ENCODE measurements around the gene SRPX. TPM values are rescaled to one million over a fixed set of nuclear protein-coding genes. Genes with fewer than 3 reads are reported as not detected.

The SRPX gene
- total RNA-seq, 2 donors from 2014 or later = 42.5 to 78.4 TPM

- no peak overlapping the region for H3K4me3 ChIP-seq
- WGBS, 2 donors = 92 to 95% methylated on average over 5 of the region's 5 CpGs
- no peaks in the 10 kb centered on the region for H3K27me3 ChIP-seq
- H3K4me1 ChIP-seq = peaks cover 19% of the 10 kb centered on the region
- no peak for ATAC-seq
- no peak for TF ChIP-seq CTCF (IDR thresholded peaks at IDR 0.05)
- no peak for TF ChIP-seq POLR2A (IDR thresholded peaks at IDR 0.05)
- H3K27ac ChIP-seq = no peak overlapping the region
- no peaks in the 10 kb centered on the region for H3K36me3 ChIP-seq (replicated peaks in 1 of 2; ENCODE audit: insufficient read depth in 1 of 2, low read depth in 2 of 2)
- H3K9me3 ChIP-seq = no peaks in the 10 kb centered on the region
- intact Hi-C loops (cut with DNase I) = no loop called here
- DNase-seq = no peak
These were observed 109.5 kb downstream of the SRPX start for GRCh38 chrX:38111196-38111595.

DNA sequence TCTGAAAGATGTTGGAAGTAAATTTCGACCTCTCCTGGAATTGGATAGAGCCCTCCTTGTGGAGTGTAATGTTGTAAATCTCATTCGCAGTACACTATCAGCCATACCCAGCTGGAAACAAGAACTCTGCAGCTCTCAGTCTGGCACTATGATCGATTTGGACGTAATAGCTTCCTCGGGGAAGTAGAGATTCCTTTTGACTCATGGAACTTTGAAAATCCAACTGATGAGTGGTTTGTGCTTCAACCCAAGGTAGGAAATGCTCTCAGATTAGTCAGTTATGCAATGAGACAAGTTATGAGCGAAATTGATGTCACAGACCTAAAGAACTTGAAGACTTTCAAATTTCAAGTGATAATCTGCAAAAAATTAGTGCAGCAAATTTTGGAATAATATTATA lies 110.4 kb downstream of the SRPX start:
- WGBS, 2 donors = 77 to 88% methylated on average over 6 of the region's 6 CpGs

DNA sequence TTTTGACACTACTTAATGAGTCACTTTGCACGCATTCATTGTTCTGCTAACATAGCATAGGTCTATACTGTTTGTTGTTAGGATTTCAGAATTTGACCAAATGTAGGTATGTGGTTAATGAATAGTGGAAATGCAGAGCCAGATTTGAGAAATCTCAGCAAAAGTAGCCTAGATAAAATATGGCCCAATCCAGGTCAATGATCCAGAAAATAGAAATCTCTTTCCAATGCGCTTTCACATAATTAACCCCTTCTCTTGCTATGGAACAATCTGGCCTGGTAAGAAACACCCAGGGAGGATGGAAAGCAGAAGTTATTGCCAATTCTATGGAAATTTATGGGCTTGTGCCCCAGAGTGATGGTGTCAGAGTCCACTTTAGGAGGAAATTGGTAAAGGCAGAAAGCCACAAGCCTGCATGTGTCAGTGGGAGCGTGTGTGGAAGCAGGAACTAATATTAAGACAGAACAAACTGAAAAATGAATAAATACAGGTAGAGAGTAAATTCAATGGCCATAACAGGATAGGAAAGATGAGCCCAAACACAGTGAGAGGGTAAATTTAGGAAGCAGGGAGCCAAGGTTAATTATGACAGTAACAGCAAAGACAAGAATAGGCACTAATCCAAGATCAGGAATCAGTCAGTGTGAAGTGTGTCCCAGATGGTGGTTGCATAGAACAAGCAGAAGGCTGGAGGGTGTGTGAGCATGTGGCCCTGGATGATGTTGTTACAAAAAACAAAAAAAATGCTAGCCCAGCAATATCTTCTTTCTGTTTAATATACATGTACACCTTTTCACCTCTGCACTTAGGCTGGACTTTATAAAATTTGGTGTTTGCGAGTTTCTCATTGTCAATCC lies 111.4 kb downstream of the SRPX start:
- DNase-seq = no peak
- ATAC-seq = no peak
- H3K9me3 ChIP-seq = no peaks in the 10 kb centered on the region
- H3K27ac ChIP-seq = no peak overlapping the region
- H3K36me3 ChIP-seq (replicated peaks in 1 of 2; ENCODE audit: insufficient read depth in 1 of 2, low read depth in 2 of 2) = no peaks in the 10 kb centered on the region
- no peaks in the 10 kb centered on the region for H3K27me3 ChIP-seq
- no peak for TF ChIP-seq POLR2A (IDR thresholded peaks at IDR 0.05)
- no peak for TF ChIP-seq CTCF (IDR thresholded peaks at IDR 0.05)
- intact Hi-C loops (cut with DNase I) = no loop called here
- H3K4me3 ChIP-seq = no peak overlapping the region
- H3K4me1 ChIP-seq = peaks cover 19% of the 10 kb centered on the region
- WGBS, 2 donors = 87 to 92% methylated on average over 4 of the region's 4 CpGs

More for the DNA sequence above, 110.4 kb downstream of the SRPX start:
- Histone ChIP-seq H3K27ac (no peak overlapping the region), H3K27me3 (no peaks in the 10 kb centered on the region), H3K4me3 (no peak overlapping the region), H3K9me3 (no peaks in the 10 kb centered on the region), H3K36me3 (replicated peaks in 1 of 2; ENCODE audit: insufficient read depth in 1 of 2, low read depth in 2 of 2) (no peaks in the 10 kb centered on the region), H3K4me1 (peaks cover 19% of the 10 kb centered on the region)
- intact Hi-C loops (cut with DNase I) = no loop called here
- DNase-seq (no peak), ATAC-seq (no peak)
- TF ChIP-seq CTCF (IDR thresholded peaks at IDR 0.05) = no peak
- no peak for TF ChIP-seq POLR2A (IDR thresholded peaks at IDR 0.05)

DNA sequence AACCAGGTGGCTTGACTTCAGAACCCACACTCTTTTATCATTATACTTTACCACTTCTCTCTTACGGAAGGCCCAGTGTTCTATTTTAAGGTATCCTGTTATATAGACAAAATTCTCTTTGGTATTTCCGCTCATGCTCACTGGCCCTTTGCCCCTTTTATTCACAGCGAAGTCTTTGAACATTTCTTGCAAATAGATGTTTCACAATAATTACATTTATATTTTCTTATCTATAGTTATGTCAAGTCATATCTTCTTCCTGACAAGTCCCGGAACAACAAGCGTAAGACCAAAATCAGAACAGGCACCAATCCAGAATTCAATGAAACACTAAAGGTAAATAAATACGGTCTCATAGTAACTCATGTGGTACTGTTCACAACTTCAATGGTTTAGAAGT lies 112.3 kb downstream of the SRPX start:
- peak; percentile 90 for ATAC-seq
- Histone ChIP-seq H3K36me3 (replicated peaks in 1 of 2; ENCODE audit: insufficient read depth in 1 of 2, low read depth in 2 of 2) (no peaks in the 10 kb centered on the region), H3K27me3 (no peaks in the 10 kb centered on the region), H3K4me3 (no peak overlapping the region), H3K9me3 (no peaks in the 10 kb centered on the region), H3K4me1 (peaks cover 19% of the 10 kb centered on the region), H3K27ac (no peak overlapping the region)
- intact Hi-C loops (cut with DNase I) = no loop called here
- 16 to 37% methylated on average over 6 of the region's 6 CpGs for WGBS, 2 donors
- TF ChIP-seq POLR2A (IDR thresholded peaks at IDR 0.05) (no peak), CTCF (IDR thresholded peaks at IDR 0.05) (no peak)
- DNase-seq = peak; percentile 2 to 32 (median 16)
